Stimulated activated CD8-positive, alpha-beta memory T cell treated with anti-CD3 and anti-CD28 coated beads, Interleukin-15, amount 100 ng/mL, for 1 hour (primary cell): Measurements from ENCODE around the gene PPP1R13B.
"Not testable (repeated sequence)": the region's sequence is repeated elsewhere in the genome, so short reads cannot be mapped to it uniquely, and the experiment has no call there.

Experiments
- DNase-seq: peaks from one replicate; pipeline ENCODE4 v3.0.0-alpha.2; 2020; ENCODE audit warnings: low read depth

The PPP1R13B gene

GRCh38 chr14:103698380-103699260 is 148.8 kb downstream of the PPP1R13B start:
- no peak for DNase-seq

GRCh38 chr14:103697603-103698379 is 149.6 kb downstream of the PPP1R13B start:
- no peak for DNase-seq

- DNase-seq, result no peak
These were observed 150.2 kb downstream of the PPP1R13B start for GRCh38 chr14:103697206-103697602.

- DNase-seq, result no peak
These were observed 150.8 kb downstream of the PPP1R13B start for GRCh38 chr14:103696466-103697071.

- DNase-seq, result no peak
These were observed 151.3 kb downstream of the PPP1R13B start for GRCh38 chr14:103696070-103696402.

GRCh38 chr14:103695296-103696069 is 151.9 kb downstream of the PPP1R13B start:
- no peak for DNase-seq

- no peak for DNase-seq
These were observed 152.8 kb downstream of the PPP1R13B start for GRCh38 chr14:103694572-103695026.

GRCh38 chr14:103693515-103693914 is 153.9 kb downstream of the PPP1R13B start:
- no peak for DNase-seq

- no peak for DNase-seq
These were observed 154.5 kb downstream of the PPP1R13B start for GRCh38 chr14:103692871-103693270.

- no peak for DNase-seq
These were observed 155.2 kb downstream of the PPP1R13B start for GRCh38 chr14:103692159-103692558.

GRCh38 chr14:103691655-103692054 is 155.7 kb downstream of the PPP1R13B start:
- not testable (repeated sequence) for DNase-seq

GRCh38 chr14:103690332-103690731 is 157.0 kb downstream of the PPP1R13B start:
- DNase-seq, result no peak

GRCh38 chr14:103688906-103689902 is 158.2 kb downstream of the PPP1R13B start:
- no peak for DNase-seq

- no peak for DNase-seq
These were observed 158.9 kb downstream of the PPP1R13B start for GRCh38 chr14:103688441-103688840.

- DNase-seq, result no peak
These were observed 159.7 kb downstream of the PPP1R13B start for GRCh38 chr14:103687712-103688111.

GRCh38 chr14:103686831-103687485 is 160.4 kb downstream of the PPP1R13B start:
- DNase-seq, result no peak

- no peak for DNase-seq
These were observed 161.8 kb downstream of the PPP1R13B start for GRCh38 chr14:103685276-103686211.

- DNase-seq, result no peak
These were observed 162.5 kb downstream of the PPP1R13B start for GRCh38 chr14:103684871-103685270.

- DNase-seq, result no peak
These were observed 162.9 kb downstream of the PPP1R13B start for GRCh38 chr14:103684471-103684870.
